ENCODE measurements around the gene TMEM18. TPM values are rescaled to one million over a fixed set of nuclear protein-coding genes. Genes with fewer than 3 reads are reported as not detected.

TMEM18 gene
- total RNA-seq, 1 experiment from 2014 or later, result 30.7 TPM

DNA sequence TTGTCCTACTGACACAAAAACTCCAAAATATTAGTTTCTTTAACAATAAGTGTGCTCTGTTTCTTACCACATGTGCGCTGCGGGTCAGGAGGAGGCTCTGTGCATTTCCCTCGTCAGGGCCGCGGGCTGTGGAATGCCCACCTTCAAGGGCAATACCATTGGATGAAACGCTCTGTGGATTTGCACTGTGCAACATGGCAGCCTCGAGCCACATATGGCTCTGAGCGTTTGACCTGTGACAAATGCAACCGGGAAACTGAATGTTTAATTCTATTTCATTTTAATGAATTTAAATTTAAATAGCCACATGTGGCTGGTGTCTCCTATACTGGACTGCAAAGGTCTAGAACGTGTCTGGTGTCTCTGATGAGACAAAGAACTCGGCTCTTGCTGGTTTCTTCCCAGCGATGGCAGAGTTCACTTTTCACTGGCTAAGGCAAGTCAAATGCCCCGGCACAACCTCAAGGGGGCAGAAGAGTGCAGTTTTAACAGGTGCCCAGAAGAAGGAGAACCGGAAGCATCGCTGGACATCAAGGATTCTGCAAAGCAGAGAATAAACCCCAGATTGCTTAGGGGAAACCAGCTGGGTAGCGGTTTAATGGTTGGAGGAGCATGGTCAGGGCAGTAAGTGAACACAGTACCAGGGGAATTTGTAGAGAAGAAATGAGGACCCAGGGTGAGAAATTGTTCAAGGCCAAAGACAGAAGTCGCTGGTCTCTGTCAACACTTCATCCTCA, 37.0 kb upstream of the TMEM18 start:
- WGBS (ENCODE audit: extremely low coverage, insufficient read length, low lambda C conversion rate), result no CpG with 5 or more reads among the region's 17 CpGs
- no peak overlapping the region for H3K23ac ChIP-seq (ENCODE audit: insufficient read length, low read depth, low read length)
- no peak overlapping the region for H2BK20ac ChIP-seq (ENCODE audit: low read depth, low read length, poor library complexity, severe bottlenecking)
- H3K14ac ChIP-seq (ENCODE audit: insufficient read depth, low read length), result no peak overlapping the region
- H3K56ac ChIP-seq (ENCODE audit: insufficient read length, low read depth, low read length), result no peak overlapping the region
- H3K27me3 ChIP-seq (ENCODE audit: insufficient read depth, low read length), result no peaks in the 10 kb centered on the region
- H2AFZ ChIP-seq (ENCODE audit: low read length), result no peak overlapping the region
- H3K79me1 ChIP-seq (ENCODE audit: insufficient read depth, low read depth, low read length, poor library complexity, severe bottlenecking), result no peaks in the 10 kb centered on the region
- H3K36me3 Mint-ChIP-seq (ENCODE audit: insufficient read depth in 1 of 3, low read depth in 3 of 3), result no peaks in the 10 kb centered on the region
- peaks cover 19 to 20% of the 10 kb centered on the region in 2 experiments for H3K4me1 Mint-ChIP-seq
- H3K79me2 ChIP-seq (ENCODE audit: insufficient read depth, low read length), result no peaks in the 10 kb centered on the region
- H2BK5ac ChIP-seq (ENCODE audit: insufficient read length, low read length), result no peak overlapping the region
- H3K18ac ChIP-seq (ENCODE audit: insufficient read length, low read depth, low read length), result no peak overlapping the region
- H4K91ac ChIP-seq (ENCODE audit: insufficient read length, low read depth, low read length), result no peak overlapping the region
- H3K27ac ChIP-seq (ENCODE audit: insufficient read length, low read depth, low read length), result no peak overlapping the region
- H2BK12ac ChIP-seq (ENCODE audit: insufficient read length, low read depth, low read length), result no peak overlapping the region
- peaks cover 1% of the 10 kb centered on the region for H3K27me3 Mint-ChIP-seq (ENCODE audit: low read depth)
- no peak overlapping the region for H3T11ph ChIP-seq (ENCODE audit: low read length)
- H3K9me3 Mint-ChIP-seq, result no peaks in the 10 kb centered on the region; a peak in 2 of 5 replicates
- H4K20me1 ChIP-seq (ENCODE audit: control insufficient read depth, insufficient read depth, insufficient read length), result no peaks in the 10 kb centered on the region
- no peak overlapping the region for H3K9ac ChIP-seq (ENCODE audit: extremely low read depth, insufficient read length, low read length)
- H3K27ac Mint-ChIP-seq, result no peak overlapping the region
- no peak overlapping the region for H3K4ac ChIP-seq (ENCODE audit: low read depth, low read length)
- TF ChIP-seq, protein P1, sequence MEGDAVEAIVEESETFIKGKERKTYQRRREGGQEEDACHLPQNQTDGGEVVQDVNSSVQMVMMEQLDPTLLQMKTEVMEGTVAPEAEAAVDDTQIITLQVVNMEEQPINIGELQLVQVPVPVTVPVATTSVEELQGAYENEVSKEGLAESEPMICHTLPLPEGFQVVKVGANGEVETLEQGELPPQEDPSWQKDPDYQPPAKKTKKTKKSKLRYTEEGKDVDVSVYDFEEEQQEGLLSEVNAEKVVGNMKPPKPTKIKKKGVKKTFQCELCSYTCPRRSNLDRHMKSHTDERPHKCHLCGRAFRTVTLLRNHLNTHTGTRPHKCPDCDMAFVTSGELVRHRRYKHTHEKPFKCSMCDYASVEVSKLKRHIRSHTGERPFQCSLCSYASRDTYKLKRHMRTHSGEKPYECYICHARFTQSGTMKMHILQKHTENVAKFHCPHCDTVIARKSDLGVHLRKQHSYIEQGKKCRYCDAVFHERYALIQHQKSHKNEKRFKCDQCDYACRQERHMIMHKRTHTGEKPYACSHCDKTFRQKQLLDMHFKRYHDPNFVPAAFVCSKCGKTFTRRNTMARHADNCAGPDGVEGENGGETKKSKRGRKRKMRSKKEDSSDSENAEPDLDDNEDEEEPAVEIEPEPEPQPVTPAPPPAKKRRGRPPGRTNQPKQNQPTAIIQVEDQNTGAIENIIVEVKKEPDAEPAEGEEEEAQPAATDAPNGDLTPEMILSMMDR (conservative IDR thresholded peaks at IDR 0.05), result peak; percentile 84
- H3K4me2 ChIP-seq (ENCODE audit: insufficient read depth, insufficient read length, low read length), result no peak overlapping the region
- no peak overlapping the region for H2BK15ac ChIP-seq (ENCODE audit: low read depth, low read length)
- H3K4me1 ChIP-seq (ENCODE audit: insufficient read depth, low read length), result peaks cover 3% of the 10 kb centered on the region; the same call in 1 of the 2 replicates
- H4K5ac ChIP-seq (ENCODE audit: insufficient read length, low read depth, low read length), result no peak overlapping the region
- no peak overlapping the region for H4K8ac ChIP-seq (replicated peaks; ENCODE audit: insufficient read length, low read depth, low read length)
- no peaks in the 10 kb centered on the region for H3K23me2 ChIP-seq (ENCODE audit: insufficient read length, low read depth, low read length, poor library complexity, severe bottlenecking)
- no peak overlapping the region for H2BK120ac ChIP-seq (ENCODE audit: low read depth, low read length, poor library complexity, severe bottlenecking)
- no peaks in the 10 kb centered on the region for H3K9me3 ChIP-seq (ENCODE audit: control insufficient read depth, low read depth, low read length)
- no peak for DNase-seq
- no peak overlapping the region for H2AK5ac ChIP-seq (ENCODE audit: insufficient read length, low read length)
- no peak overlapping the region for H3K4me3 Mint-ChIP-seq
